Loucy (cell line): Measurements from ENCODE around the gene UQCC2.
A peak's percentile ranks its signal among the peaks of the same experiment; 100 is the strongest.

Source experiments
- H2AFZ ChIP-seq: fragments of 200-600 bp; sonication (generic); 2 replicates; pipeline ENCODE4 v1.6.0; 2016; ENCODE audit warnings: antibody characterized with exemption, mild to moderate bottlenecking, low read length, moderate library complexity
- H3F3A ChIP-seq: fragments of 200-600 bp; 2 replicates; pipeline ENCODE4 v1.6.0; 2016; ENCODE audit warnings: antibody characterized with exemption, low read depth, mild to moderate bottlenecking
- H3K27me3 ChIP-seq: fragments of 200-600 bp; sonication (generic); 2 replicates; pipeline ENCODE4 v1.6.1; 2014; ENCODE audit warnings: low read length, mild to moderate bottlenecking; ENCODE audit not compliant: insufficient read depth, poor library complexity, severe bottlenecking
- H3K36me3 ChIP-seq: fragments of 200-600 bp; sonication (generic); 2 replicates; pipeline ENCODE4 v1.6.1; 2016; ENCODE audit warnings: low read length; ENCODE audit not compliant: insufficient read depth
- H3K4me1 ChIP-seq: fragments of 200-600 bp; sonication (generic); 2 replicates; pipeline ENCODE4 v1.5.1; 2014; ENCODE audit warnings: low read length, mild to moderate bottlenecking; ENCODE audit not compliant: insufficient read depth, poor library complexity, severe bottlenecking
- H3K4me2 ChIP-seq: fragments of 200-600 bp; sonication (generic); 2 replicates; pipeline ENCODE4 v1.6.0; 2014; ENCODE audit warnings: antibody characterized with exemption, low read length, low read depth, mild to moderate bottlenecking; ENCODE audit not compliant: poor library complexity, severe bottlenecking
- H3K4me3 ChIP-seq: fragments of 200-600 bp; sonication (generic); 2 replicates; pipeline ENCODE4 v1.5.1; 2014; ENCODE audit warnings: low read length, mild to moderate bottlenecking, mixed read lengths; ENCODE audit not compliant: poor library complexity, severe bottlenecking
- H3K79me2 ChIP-seq: fragments of 200-600 bp; sonication (generic); 2 replicates; pipeline ENCODE4 v1.6.1; 2014; ENCODE audit warnings: low read length; ENCODE audit not compliant: insufficient read depth
- H3K9ac ChIP-seq: fragments of 200-600 bp; sonication (generic); 2 replicates; pipeline ENCODE4 v1.6.0; 2014; ENCODE audit warnings: mild to moderate bottlenecking, low read depth, low read length, moderate library complexity; ENCODE audit not compliant: poor library complexity, severe bottlenecking
- H3K9me2 ChIP-seq: fragments of 200-600 bp; sonication (generic); replicated peaks from 2 replicates; pipeline ENCODE4 v1.6.1; 2016; ENCODE audit warnings: low read depth, low read length, mixed read lengths
- H3K9me3 ChIP-seq: fragments of 200-600 bp; sonication (generic); 2 replicates; pipeline ENCODE4 v1.6.1; 2014; ENCODE audit warnings: mild to moderate bottlenecking, antibody characterized with exemption, low read length, low read depth; ENCODE audit not compliant: insufficient read depth
- H4K20me1 ChIP-seq: fragments of 200-600 bp; sonication (generic); 2 replicates; pipeline ENCODE4 v1.6.0; 2014; ENCODE audit warnings: antibody characterized with exemption, low read length, mild to moderate bottlenecking; ENCODE audit not compliant: insufficient read depth, poor library complexity, severe bottlenecking
- EZH2phosphoT487 ChIP-seq: fragments of 200-600 bp; IDR thresholded peaks from 2 replicates; pipeline ENCODE4 v1.6.1; 2018; ENCODE audit warnings: antibody characterized with exemption, mild to moderate bottlenecking, moderate library complexity, borderline replicate concordance
- TF ChIP-seq, protein P1 (sequence below): fragments of 200-600 bp; sonication (generic); conservative IDR thresholded peaks from 2 replicates; pipeline ENCODE4 v1.5.1; 2014; ENCODE audit warnings: mild to moderate bottlenecking, antibody characterized with exemption, low read length

The UQCC2 gene

DNA sequence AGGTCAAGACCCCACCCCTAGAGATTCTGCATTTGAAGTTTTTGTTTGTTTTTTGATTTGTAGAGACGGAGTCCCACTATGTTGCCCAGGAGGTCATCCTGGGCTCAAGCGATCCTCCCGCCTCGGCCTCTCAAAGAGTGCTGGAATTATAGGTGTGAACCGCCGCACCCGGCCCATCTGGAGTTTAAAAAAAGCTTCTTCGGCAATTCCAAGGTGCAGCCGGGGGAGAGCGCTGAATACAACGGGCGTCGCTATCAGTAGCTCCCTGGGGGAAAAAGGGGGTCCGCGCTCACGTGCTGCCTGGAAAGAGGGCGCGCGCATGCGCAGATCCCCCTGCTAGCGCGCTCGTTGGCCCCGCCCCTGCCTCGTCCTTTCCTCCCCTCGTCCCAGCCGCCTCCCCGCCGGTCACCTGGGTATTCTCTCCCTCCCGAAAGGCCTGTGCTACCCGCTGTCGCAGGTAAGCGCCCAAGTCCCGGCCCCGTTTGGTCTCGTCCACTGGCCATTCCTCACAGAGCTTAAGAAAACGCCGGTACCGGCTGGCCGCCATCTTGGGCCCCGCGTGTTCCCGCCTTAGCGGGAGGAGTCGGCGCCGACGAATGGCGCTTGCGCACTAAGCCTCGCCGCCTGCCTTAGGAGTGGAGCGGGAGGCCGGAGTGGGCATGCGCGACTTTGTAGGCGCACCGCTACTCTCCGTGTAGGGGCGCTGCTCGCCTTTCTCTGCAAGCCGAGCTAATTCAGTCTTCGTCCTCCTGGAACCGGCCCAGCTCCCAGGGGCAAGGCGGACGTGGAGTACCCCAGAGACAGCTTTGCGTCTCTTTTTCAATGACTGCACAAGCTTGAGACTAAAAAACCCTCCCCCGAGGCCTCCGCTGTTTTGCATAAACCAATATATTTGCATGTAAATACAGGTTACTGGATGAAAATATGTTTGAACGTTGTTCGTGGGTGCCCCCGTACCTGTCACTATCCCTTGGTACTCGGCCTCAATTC is at the start of gene UQCC2:
TSS of gene UQCC2 (minus strand) at position 561 of the 990 bp plus-strand sequence. CDS start at position 547, 14 bp downstream.
- no peaks in the 10 kb centered on the region for H3K27me3 ChIP-seq
- TF ChIP-seq, protein P1, sequence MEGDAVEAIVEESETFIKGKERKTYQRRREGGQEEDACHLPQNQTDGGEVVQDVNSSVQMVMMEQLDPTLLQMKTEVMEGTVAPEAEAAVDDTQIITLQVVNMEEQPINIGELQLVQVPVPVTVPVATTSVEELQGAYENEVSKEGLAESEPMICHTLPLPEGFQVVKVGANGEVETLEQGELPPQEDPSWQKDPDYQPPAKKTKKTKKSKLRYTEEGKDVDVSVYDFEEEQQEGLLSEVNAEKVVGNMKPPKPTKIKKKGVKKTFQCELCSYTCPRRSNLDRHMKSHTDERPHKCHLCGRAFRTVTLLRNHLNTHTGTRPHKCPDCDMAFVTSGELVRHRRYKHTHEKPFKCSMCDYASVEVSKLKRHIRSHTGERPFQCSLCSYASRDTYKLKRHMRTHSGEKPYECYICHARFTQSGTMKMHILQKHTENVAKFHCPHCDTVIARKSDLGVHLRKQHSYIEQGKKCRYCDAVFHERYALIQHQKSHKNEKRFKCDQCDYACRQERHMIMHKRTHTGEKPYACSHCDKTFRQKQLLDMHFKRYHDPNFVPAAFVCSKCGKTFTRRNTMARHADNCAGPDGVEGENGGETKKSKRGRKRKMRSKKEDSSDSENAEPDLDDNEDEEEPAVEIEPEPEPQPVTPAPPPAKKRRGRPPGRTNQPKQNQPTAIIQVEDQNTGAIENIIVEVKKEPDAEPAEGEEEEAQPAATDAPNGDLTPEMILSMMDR = peak; percentile 65
- TF ChIP-seq EZH2phosphoT487 = no peak
- H3K9ac ChIP-seq = peak within 1 kb of the TSS; percentile 84
- no peaks in the 10 kb centered on the region for H3F3A ChIP-seq
- H3K4me1 ChIP-seq = peaks cover 35% of the 10 kb centered on the region
- peaks cover 23% of the 10 kb centered on the region for H3K79me2 ChIP-seq
- H2AFZ ChIP-seq = peak within 1 kb of the TSS; percentile 93
- no peaks in the 10 kb centered on the region for H3K36me3 ChIP-seq
- no peaks in the 10 kb centered on the region for H3K9me2 ChIP-seq
- H3K4me3 ChIP-seq = peak within 1 kb of the TSS; percentile 82
- H3K4me2 ChIP-seq = peak within 1 kb of the TSS; percentile 92
- H4K20me1 ChIP-seq = peaks cover 4% of the 10 kb centered on the region
- no peaks in the 10 kb centered on the region for H3K9me3 ChIP-seq

DNA sequence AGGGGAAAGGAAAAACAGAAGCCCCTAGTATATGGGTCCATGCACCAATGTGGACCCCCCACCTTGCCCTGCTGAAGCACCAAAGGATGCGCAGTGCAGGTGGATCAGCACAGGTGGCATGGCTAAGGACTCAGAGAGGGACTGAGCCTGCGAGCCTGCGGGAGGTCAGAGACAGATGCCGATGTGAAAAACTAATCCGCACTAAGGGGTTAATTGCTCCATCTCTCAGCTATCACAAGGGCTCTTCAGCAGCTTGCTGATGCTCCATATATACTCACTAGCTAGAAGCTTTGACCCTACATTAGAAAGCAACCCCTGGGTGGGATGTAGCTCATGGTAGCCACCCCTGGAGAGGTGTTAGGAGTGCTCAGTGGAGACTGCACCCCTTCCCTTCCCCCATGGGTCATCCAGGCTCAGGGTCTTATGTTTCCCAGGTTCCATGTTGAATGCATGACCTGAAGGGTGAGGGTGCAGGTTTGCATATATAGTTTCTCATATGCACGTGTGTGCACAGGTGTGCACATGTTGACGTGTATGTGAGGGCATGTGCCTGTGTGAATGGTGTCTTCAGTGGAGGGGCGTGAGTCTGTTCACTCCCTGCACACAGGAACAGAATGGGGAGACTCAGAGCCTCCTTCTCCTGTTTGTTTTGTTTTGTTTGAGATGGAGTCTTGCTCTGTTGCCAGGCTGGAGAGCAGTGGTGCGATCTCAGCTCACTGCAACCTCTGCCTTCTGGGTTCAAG is 48.6 kb upstream of the UQCC2 start:
- H3K9ac ChIP-seq = no peak overlapping the region
- H3K36me3 ChIP-seq = no peaks in the 10 kb centered on the region
- no peaks in the 10 kb centered on the region for H3K9me3 ChIP-seq
- no peaks in the 10 kb centered on the region for H3F3A ChIP-seq
- H3K4me2 ChIP-seq = peak overlapping the region; percentile 55
- no peaks in the 10 kb centered on the region for H3K79me2 ChIP-seq
- peaks cover 22% of the 10 kb centered on the region for H3K4me1 ChIP-seq
- no peak overlapping the region for H3K4me3 ChIP-seq
- no peak for TF ChIP-seq EZH2phosphoT487
- TF ChIP-seq, protein P1 = no peak
- H3K9me2 ChIP-seq = no peaks in the 10 kb centered on the region
- no peaks in the 10 kb centered on the region for H4K20me1 ChIP-seq
- 0 out of 2 replicates have a peak overlapping the region, but pooled peaks have one; percentile 2 for H2AFZ ChIP-seq
- no peaks in the 10 kb centered on the region for H3K27me3 ChIP-seq

DNA sequence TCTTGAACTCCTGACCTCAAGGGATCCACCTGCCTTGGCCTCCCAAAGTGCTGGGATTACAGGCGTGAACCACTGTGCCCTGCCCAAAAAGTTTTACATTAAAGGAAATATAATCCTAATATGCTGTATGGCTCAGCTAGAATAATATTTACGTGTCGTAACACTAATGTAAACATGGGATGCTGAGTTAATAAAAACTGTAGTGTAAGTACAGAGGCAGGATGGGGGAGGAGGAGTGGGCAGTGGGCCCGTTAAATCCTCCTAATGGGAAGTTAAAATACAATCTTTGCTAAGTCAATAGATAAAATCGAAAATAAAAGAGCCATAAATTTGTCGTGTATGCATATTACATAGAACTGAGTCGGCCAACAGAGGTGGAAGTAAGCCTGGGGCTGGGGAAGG is 47.3 kb upstream of the UQCC2 start:
- Histone ChIP-seq H3K36me3 (no peaks in the 10 kb centered on the region), H3K4me1 (peaks cover 22% of the 10 kb centered on the region), H3K9me3 (no peaks in the 10 kb centered on the region), H3F3A (no peaks in the 10 kb centered on the region), H4K20me1 (no peaks in the 10 kb centered on the region), H3K27me3 (no peaks in the 10 kb centered on the region), H3K4me2 (no peak overlapping the region), H3K4me3 (no peak overlapping the region), H2AFZ (no peak overlapping the region), H3K9ac (no peak overlapping the region), H3K9me2 (no peaks in the 10 kb centered on the region), H3K79me2 (no peaks in the 10 kb centered on the region)
- TF ChIP-seq EZH2phosphoT487 = no peak
- TF ChIP-seq, protein P1 = no peak
